Measurements from ENCODE around the gene RAB40AL.

DNA sequence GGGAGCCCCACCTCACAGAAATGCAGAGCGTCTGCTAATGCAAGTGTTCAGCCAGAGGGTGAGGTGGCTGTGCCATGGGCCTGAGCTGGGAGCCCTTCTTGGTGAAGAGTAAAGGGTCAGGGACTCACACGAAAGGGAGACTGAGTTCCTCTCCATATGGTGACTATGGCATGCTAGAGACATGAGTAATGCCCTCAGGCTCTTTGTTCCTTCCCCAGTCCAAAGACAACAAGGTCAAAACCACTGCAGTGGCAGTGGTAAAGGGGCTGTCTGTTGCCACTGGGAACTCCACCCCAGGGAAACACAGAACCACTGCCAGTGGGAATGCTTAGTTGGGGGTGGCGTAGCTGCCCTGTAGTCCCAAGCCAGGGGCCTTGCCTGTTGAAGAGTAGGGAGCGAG is 22.4 kb downstream of the RAB40AL start:
- TF ChIP-seq, protein P1, sequence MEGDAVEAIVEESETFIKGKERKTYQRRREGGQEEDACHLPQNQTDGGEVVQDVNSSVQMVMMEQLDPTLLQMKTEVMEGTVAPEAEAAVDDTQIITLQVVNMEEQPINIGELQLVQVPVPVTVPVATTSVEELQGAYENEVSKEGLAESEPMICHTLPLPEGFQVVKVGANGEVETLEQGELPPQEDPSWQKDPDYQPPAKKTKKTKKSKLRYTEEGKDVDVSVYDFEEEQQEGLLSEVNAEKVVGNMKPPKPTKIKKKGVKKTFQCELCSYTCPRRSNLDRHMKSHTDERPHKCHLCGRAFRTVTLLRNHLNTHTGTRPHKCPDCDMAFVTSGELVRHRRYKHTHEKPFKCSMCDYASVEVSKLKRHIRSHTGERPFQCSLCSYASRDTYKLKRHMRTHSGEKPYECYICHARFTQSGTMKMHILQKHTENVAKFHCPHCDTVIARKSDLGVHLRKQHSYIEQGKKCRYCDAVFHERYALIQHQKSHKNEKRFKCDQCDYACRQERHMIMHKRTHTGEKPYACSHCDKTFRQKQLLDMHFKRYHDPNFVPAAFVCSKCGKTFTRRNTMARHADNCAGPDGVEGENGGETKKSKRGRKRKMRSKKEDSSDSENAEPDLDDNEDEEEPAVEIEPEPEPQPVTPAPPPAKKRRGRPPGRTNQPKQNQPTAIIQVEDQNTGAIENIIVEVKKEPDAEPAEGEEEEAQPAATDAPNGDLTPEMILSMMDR (conservative IDR thresholded peaks at IDR 0.05; ENCODE audit: low read depth, low read length): no peak
- no peak for TF ChIP-seq EZH2 (IDR thresholded peaks at IDR 0.05; ENCODE audit: borderline replicate concordance, low read depth, low read length, poor library complexity, severe bottlenecking)

All from A673 (cell line).